ENCODE data around the gene VSIG10. TPM values are rescaled to one million over a fixed set of nuclear protein-coding genes. Genes with fewer than 3 reads are reported as not detected.

The VSIG10 gene
- total and polyA plus RNA-seq, 2 of the 13 experiments (the other 11 are each of a cell fraction or from before 2014, with no cell fraction given): 25.6 to 42.5 TPM

GRCh38 chr12:118016424-118017264 is 87.2 kb downstream of the VSIG10 start, which contains the start of gene RFC5 (continued):
- TF ChIP-seq, protein P1, sequence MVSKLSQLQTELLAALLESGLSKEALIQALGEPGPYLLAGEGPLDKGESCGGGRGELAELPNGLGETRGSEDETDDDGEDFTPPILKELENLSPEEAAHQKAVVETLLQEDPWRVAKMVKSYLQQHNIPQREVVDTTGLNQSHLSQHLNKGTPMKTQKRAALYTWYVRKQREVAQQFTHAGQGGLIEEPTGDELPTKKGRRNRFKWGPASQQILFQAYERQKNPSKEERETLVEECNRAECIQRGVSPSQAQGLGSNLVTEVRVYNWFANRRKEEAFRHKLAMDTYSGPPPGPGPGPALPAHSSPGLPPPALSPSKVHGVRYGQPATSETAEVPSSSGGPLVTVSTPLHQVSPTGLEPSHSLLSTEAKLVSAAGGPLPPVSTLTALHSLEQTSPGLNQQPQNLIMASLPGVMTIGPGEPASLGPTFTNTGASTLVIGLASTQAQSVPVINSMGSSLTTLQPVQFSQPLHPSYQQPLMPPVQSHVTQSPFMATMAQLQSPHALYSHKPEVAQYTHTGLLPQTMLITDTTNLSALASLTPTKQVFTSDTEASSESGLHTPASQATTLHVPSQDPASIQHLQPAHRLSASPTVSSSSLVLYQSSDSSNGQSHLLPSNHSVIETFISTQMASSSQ (IDR thresholded peaks at IDR 0.05; ENCODE audit: low read depth): no peak
- TF ChIP-seq, protein P1 (CRISPR knock-in tag; IDR thresholded peaks at IDR 0.05; ENCODE audit: borderline replicate concordance): 0 out of 2 replicates have a peak, but pooled peaks have one; percentile 51
- TF ChIP-seq AKAP8 (CRISPR knock-in tag; IDR thresholded peaks at IDR 0.05): 0 out of 2 replicates have a peak, but pooled peaks have one; percentile 40
- TF ChIP-seq ZNF12 (CRISPR knock-in tag; IDR thresholded peaks at IDR 0.05): no peak
- no peak for TF ChIP-seq ZNF329 (CRISPR knock-in tag; IDR thresholded peaks at IDR 0.05; ENCODE audit: low read depth)
- TF ChIP-seq ZNF816 (CRISPR knock-in tag; IDR thresholded peaks at IDR 0.05; ENCODE audit: borderline replicate concordance): no peak
- no peak for TF ChIP-seq ZNF841 (CRISPR knock-in tag; IDR thresholded peaks at IDR 0.05; ENCODE audit: borderline replicate concordance)
- TF ChIP-seq AFF4 (CRISPR knock-in tag; IDR thresholded peaks at IDR 0.05): no peak
- TF ChIP-seq ZNF232 (CRISPR knock-in tag; IDR thresholded peaks at IDR 0.05; ENCODE audit: borderline replicate concordance): peak; percentile 35; the same call in 1 of the 2 replicates
- TF ChIP-seq GPN1 (CRISPR knock-in tag; IDR thresholded peaks at IDR 0.05; ENCODE audit: borderline replicate concordance): no peak
- TF ChIP-seq ZNF644 (CRISPR knock-in tag; IDR thresholded peaks at IDR 0.05; ENCODE audit: low read depth): no peak
- no peak for TF ChIP-seq BHLHE40 (IDR thresholded peaks at IDR 0.05; ENCODE audit: low read length)
- TF ChIP-seq SAP130 (CRISPR knock-in tag; IDR thresholded peaks at IDR 0.05; ENCODE audit: low read depth): peak; percentile 98
- no peak for TF ChIP-seq TOE1 (CRISPR knock-in tag; IDR thresholded peaks at IDR 0.05)
- no peak for TF ChIP-seq ZNF343 (CRISPR knock-in tag; IDR thresholded peaks at IDR 0.05)
- no peak for TF ChIP-seq ZBTB37 (CRISPR knock-in tag; IDR thresholded peaks at IDR 0.05)
- TF ChIP-seq CERS6 (CRISPR knock-in tag; IDR thresholded peaks at IDR 0.05): no peak
- TF ChIP-seq ZNF431 (CRISPR knock-in tag; IDR thresholded peaks at IDR 0.05; ENCODE audit: borderline replicate concordance, low read depth): peak; percentile 59; the same call in 1 of the 2 replicates
- no peak for TF ChIP-seq ISX (CRISPR knock-in tag; conservative IDR thresholded peaks at IDR 0.05)
- TF ChIP-seq IRF2 (CRISPR knock-in tag; IDR thresholded peaks at IDR 0.05): peak; percentile 61; the same call in 1 of the 2 replicates
